Endothelial cell of umbilical vein (primary cell): ENCODE measurements around the gene KRTAP10-8. TPM values are rescaled to one million over a fixed set of nuclear protein-coding genes. Genes with fewer than 3 reads are reported as not detected.

Experiments used
- BruUV-seq: library from RNA; stranded (reverse); fragments of 400-500 nt; replicated peaks from 2 replicates; lab custom pipeline; 2021; lab: Mats Ljungman, UMichigan
- CTCF ChIA-PET: fragments of 300-600, 350-600 bp; sonication (Branson Sonifier 250); formaldehyde crosslinking; loops from one replicate; lab custom pipeline; 2021; ENCODE audit warnings: antibody characterized with exemption, inconsistent platforms; lab: Charles Lee
- POLR2A ChIA-PET: fragments of 300-600, 350-600 bp; sonication (Branson Sonifier 250); formaldehyde crosslinking; loops from one replicate; lab custom pipeline; 2021; ENCODE audit warnings: antibody characterized with exemption, inconsistent platforms; lab: Charles Lee
- DNase-seq: peaks from one replicate; pipeline ENCODE4 v3.0.0-alpha.2; 2011; ENCODE audit warnings: low read depth, low spot score
- FAIRE-seq: peaks from 2 replicates; lab custom pipeline; 2011; peaks lifted over from hg19 to GRCh38; lab: Jason Lieb, UNC
- H2AFZ ChIP-seq: 2 replicates; pipeline ENCODE4 v1.6.0; 2012; ENCODE audit warnings: low read depth, low read length, control low read depth, inconsistent platforms
- H3K27ac ChIP-seq: 2 replicates; pipeline ENCODE4 v1.5.1; 2011; ENCODE audit warnings: low read depth, mild to moderate bottlenecking, control low read depth, low read length, moderate library complexity; ENCODE audit not compliant: insufficient read depth
- H3K27me3 ChIP-seq, 2 experiments: 2 replicates each; pipeline versions ENCODE4 v1.6.0 to v1.6.1; 2011; ENCODE audit warnings: low read length in 2 of 2, mixed read lengths in 1 of 2; ENCODE audit not compliant: control insufficient read depth in 2 of 2, insufficient read depth in 2 of 2
- H3K36me3 ChIP-seq, 2 experiments: 2 replicates in 1 of 2; 3 replicates in 1 of 2; pipeline ENCODE4 v1.5.1; 2011; ENCODE audit warnings: low read length in 2 of 2, mild to moderate bottlenecking in 1 of 2, moderate library complexity in 1 of 2; ENCODE audit not compliant: control insufficient read depth in 2 of 2, insufficient read depth in 2 of 2; ENCODE audit errors: extremely low read depth in 1 of 2
- H3K4me1 ChIP-seq: 3 replicates; pipeline ENCODE4 v1.5.1; 2011; ENCODE audit warnings: mild to moderate bottlenecking, low read length; ENCODE audit not compliant: control insufficient read depth, insufficient read depth; ENCODE audit errors: extremely low read depth
- H3K4me2 ChIP-seq: 2 replicates; pipeline ENCODE4 v1.6.1; 2011; ENCODE audit warnings: low read length, control low read depth, mixed read lengths; ENCODE audit not compliant: insufficient read depth
- H3K4me3 ChIP-seq, 3 experiments: fragments of 200-600 bp in 1 of 3; sonication (generic), shearing (Covaris generic) in 1 of 3; replicated peaks in 1 of 3; 2 replicates each; pipeline ENCODE4 v1.5.1; 2011 to 2016; ENCODE audit warnings: control low read depth in 3 of 3, low read length in 3 of 3, mild to moderate bottlenecking in 2 of 3, inconsistent platforms in 1 of 3, low read depth in 1 of 3, moderate library complexity in 1 of 3; ENCODE audit not compliant: insufficient read depth in 1 of 3
- H3K79me2 ChIP-seq: 2 replicates; pipeline ENCODE4 v1.6.0; 2012; ENCODE audit warnings: low read length, inconsistent platforms; ENCODE audit not compliant: control insufficient read depth, insufficient read depth
- H3K9ac ChIP-seq: replicated peaks from 2 replicates; pipeline ENCODE3; 2011; ENCODE audit warnings: low read length, control low read depth; ENCODE audit not compliant: insufficient read depth; ENCODE audit errors: extremely low read depth
- H3K9me1 ChIP-seq: replicated peaks from 3 replicates; pipeline ENCODE4 v1.6.0; 2011; ENCODE audit warnings: mild to moderate bottlenecking, low read length; ENCODE audit not compliant: control insufficient read depth, insufficient read depth; ENCODE audit errors: extremely low read depth
- H3K9me3 ChIP-seq: replicated peaks from 2 replicates; pipeline ENCODE4 v1.5.1; 2012; ENCODE audit warnings: low read length, inconsistent platforms; ENCODE audit not compliant: control insufficient read depth, insufficient read depth
- H4K20me1 ChIP-seq: replicated peaks from 2 replicates; pipeline ENCODE3; 2011; ENCODE audit warnings: mild to moderate bottlenecking, low read length; ENCODE audit not compliant: control insufficient read depth, insufficient read depth; ENCODE audit errors: extremely low read depth
- CTCF ChIP-seq, 2 donors: IDR thresholded peaks; 1 replicate in 1 of 2; 2 replicates in 1 of 2; pipeline ENCODE4 v1.5.1; 2011; ENCODE audit warnings: low read length in 2 of 2, mild to moderate bottlenecking in 2 of 2, moderate library complexity in 2 of 2, control low read depth in 1 of 2, inconsistent platforms in 1 of 2, low read depth in 1 of 2; ENCODE audit not compliant: insufficient read depth in 1 of 2; ENCODE audit errors: extremely low read depth in 1 of 2
- EZH2 ChIP-seq: IDR thresholded peaks from 2 replicates; pipeline ENCODE4 v1.6.1; 2012; ENCODE audit warnings: borderline replicate concordance, low read depth, mild to moderate bottlenecking, moderate library complexity, low read length, inconsistent platforms; ENCODE audit not compliant: severe bottlenecking
- FOS ChIP-seq: IDR thresholded peaks from 2 replicates; pipeline ENCODE4 v1.6.1; 2011; ENCODE audit warnings: mild to moderate bottlenecking, low read length, moderate library complexity, borderline replicate concordance; ENCODE audit not compliant: insufficient read depth
- GATA2 ChIP-seq: IDR thresholded peaks from 2 replicates; pipeline ENCODE4 v1.7.0; 2011; ENCODE audit warnings: low read depth, mild to moderate bottlenecking, moderate library complexity, mixed read lengths, low read length; ENCODE audit not compliant: insufficient read length, insufficient read depth
- JUN ChIP-seq: IDR thresholded peaks from 2 replicates; pipeline ENCODE4 v1.6.1; 2011; ENCODE audit warnings: borderline replicate concordance, low read depth; ENCODE audit not compliant: insufficient read length, insufficient read depth
- MAX ChIP-seq: IDR thresholded peaks from 2 replicates; pipeline ENCODE4 v1.6.1; 2011; ENCODE audit not compliant: insufficient read depth, insufficient read length
- MYC ChIP-seq: IDR thresholded peaks from one replicate; pipeline ENCODE4 v1.6.1; 2011; ENCODE audit warnings: mild to moderate bottlenecking, low read depth, low read length
- POLR2A ChIP-seq: IDR thresholded peaks from 2 replicates; pipeline ENCODE4 v1.6.1; 2012; ENCODE audit warnings: low read depth, mild to moderate bottlenecking, control low read depth, low read length
- POLR2AphosphoS5 ChIP-seq: IDR thresholded peaks from 2 replicates; pipeline ENCODE4 v1.6.1; 2012; ENCODE audit warnings: low read depth, mild to moderate bottlenecking, control low read depth, low read length, moderate library complexity; ENCODE audit not compliant: insufficient read depth
- dilution Hi-C: fragments of 300-500 bp; cut with MboI; formaldehyde crosslinking; loops from one replicate; pipeline ENCODE4 v1.15.0; 2019; ENCODE audit warnings: low sequenced_read_pairs; ENCODE audit not compliant: extremely low pct_ligation_motif_present
- intact Hi-C: fragments of 100-400 bp; cut with micrococcal nuclease; formaldehyde crosslinking; loops from one replicate; pipeline ENCODE4 v1.10.0; 2022
- polyA plus RNA-seq, 4 experiments: library from polyadenylated mRNA; depleted of rRNA in 3 of 4; stranded (reverse) in 3 of 4; unstranded in 1 of 4; fragments of >200 nt; gene quantifications; 2 replicates each; pipeline versions ENCODE4 v1.2.1 to v1.2.3, GENCODE V29; 2011 to 2012; ENCODE audit warnings: missing spikeins in 1 of 4
- total RNA-seq: library from RNA; stranded (reverse); gene quantifications from 2 replicates; pipeline ENCODE4 v1.2.3, GENCODE V29; 2021

Gene KRTAP10-8
- total and polyA plus RNA-seq, 2 donors (not counting 3 experiments of a cell fraction or from before 2014, with no cell fraction given) = not detected

DNA sequence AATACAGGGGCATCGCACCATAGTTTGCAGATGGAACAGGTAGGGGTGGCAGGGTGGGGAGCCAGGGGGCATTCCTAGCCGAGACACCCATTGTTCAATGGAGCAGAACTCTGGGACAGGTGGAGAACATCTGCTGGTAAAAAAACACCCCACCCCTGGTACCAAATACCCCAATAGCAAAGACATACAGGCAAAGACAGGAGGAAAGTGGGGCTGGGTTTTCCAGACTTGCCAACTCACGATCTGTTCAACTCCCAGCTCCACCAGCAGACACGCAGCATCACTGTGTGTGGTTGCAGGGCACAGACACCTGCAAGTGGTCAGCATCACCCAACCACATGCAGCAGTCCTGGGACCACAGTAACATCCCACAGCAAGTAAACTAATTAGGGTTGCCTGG lies 328 bp upstream of the KRTAP10-8 start:
- no peaks in the 10 kb centered on the region for H3K79me2 ChIP-seq
- no peaks in the 10 kb centered on the region for H3K9me1 ChIP-seq
- no peak overlapping the region for H3K9ac ChIP-seq
- H3K4me1 ChIP-seq = no peaks in the 10 kb centered on the region
- intact Hi-C loops = no loop called here
- H3K4me2 ChIP-seq = no peak overlapping the region
- no peaks in the 10 kb centered on the region for H3K36me3 ChIP-seq
- H3K4me3 ChIP-seq = no peak overlapping the region
- ChIA-PET POLR2A (no interaction called here), CTCF (no interaction called here)
- no peak overlapping the region for H3K27ac ChIP-seq
- H4K20me1 ChIP-seq = no peaks in the 10 kb centered on the region
- no peak overlapping the region for H2AFZ ChIP-seq
- DNase-seq (no peak), FAIRE-seq (no peak)
- no TSS peak for BruUV-seq
- TF ChIP-seq JUN = no peak
- no peak for TF ChIP-seq MAX
- TF ChIP-seq POLR2AphosphoS5 = no peak
- no peak for TF ChIP-seq CTCF (IDR thresholded peaks at IDR 0.05; ENCODE audit: extremely low read depth in 1 of 2, insufficient read depth in 1 of 2, low read depth in 1 of 2, low read length in 2 of 2)
- TF ChIP-seq POLR2A = no peak
- TF ChIP-seq EZH2 = no peak
- TF ChIP-seq FOS = no peak
- no peak for TF ChIP-seq GATA2
- TF ChIP-seq MYC = no peak
- dilution Hi-C loops = no loop called here
- peaks cover 5% of the 10 kb centered on the region for H3K9me3 ChIP-seq
- H3K27me3 ChIP-seq = peaks cover 0 to 1% of the 10 kb centered on the region in 2 experiments
